BJ (cell line): Measurements from ENCODE around the gene RFTN1. TPM values are rescaled to one million over a fixed set of nuclear protein-coding genes. Genes with fewer than 3 reads are reported as not detected.

ENCODE experiments used
- CTCF ChIA-PET: fragments of 350-600 bp; formaldehyde crosslinking; extraction: SDS; loops from one replicate; lab custom pipeline; 2021; ENCODE audit warnings: antibody characterized with exemption, inconsistent platforms; lab: Yijun Ruan, JAX
- POLR2A ChIA-PET: fragments of 300-600 bp; sonication (Branson Sonifier 250); formaldehyde crosslinking; extraction: SDS; loops from one replicate; lab custom pipeline; 2021; ENCODE audit warnings: antibody characterized with exemption; lab: Charles Lee
- DNase-seq: peaks from one replicate; pipeline ENCODE4 v3.0.0-alpha.2; 2011; ENCODE audit warnings: low read depth
- H3K27me3 ChIP-seq: 2 replicates; pipeline ENCODE4 v1.6.0; 2011; ENCODE audit warnings: low read length; ENCODE audit not compliant: control insufficient read depth, insufficient read depth
- H3K36me3 ChIP-seq: 2 replicates; pipeline ENCODE4 v1.5.1; 2011; ENCODE audit warnings: low read length; ENCODE audit not compliant: control insufficient read depth, insufficient read depth
- H3K4me3 ChIP-seq: 2 replicates; pipeline ENCODE4 v1.5.1; 2011; ENCODE audit warnings: low read depth, mild to moderate bottlenecking, control low read depth, low read length
- CTCF ChIP-seq: IDR thresholded peaks from 2 replicates; pipeline ENCODE4 v1.5.1; 2011; ENCODE audit warnings: low read depth, mild to moderate bottlenecking, control low read depth, inconsistent platforms, low read length, moderate library complexity; ENCODE audit not compliant: insufficient read depth
- polyA plus RNA-seq: library from polyadenylated mRNA; depleted of rRNA; stranded (reverse); fragments of >200 nt; gene quantifications from 2 replicates; pipeline ENCODE4 v1.2.3, GENCODE V29; 2011

RFTN1 gene
- polyA plus RNA-seq, 1 experiment, result 49.0 TPM

GRCh38 chr3:16522834-16523233, 9.3 kb upstream of the RFTN1 start:
- DNase-seq, result no peak
- Histone ChIP-seq H3K36me3 (no peaks in the 10 kb centered on the region), H3K27me3 (peaks cover 3% of the 10 kb centered on the region), H3K4me3 (no peak overlapping the region)
- no peak for TF ChIP-seq CTCF
- POLR2A ChIA-PET, result no interaction called here
- CTCF ChIA-PET, result interaction anchor here (1.1 to 3.7 kb wide), 2 partner anchors 28 to 233 kb away, joined by 4 to 18 read pairs; no protein-coding TSS in a partner anchor

- TF ChIP-seq CTCF, result no peak
- ChIA-PET POLR2A (no interaction called here), CTCF (interaction anchor here (0.7 to 1.1 kb wide), 3 partner anchors 9 to 239 kb away, joined by 3 read pairs; no protein-coding TSS in a partner anchor)
- Histone ChIP-seq H3K4me3 (no peak overlapping the region), H3K27me3 (peaks cover 3% of the 10 kb centered on the region), H3K36me3 (no peaks in the 10 kb centered on the region)
- no peak for DNase-seq
Measured at GRCh38 chr3:16520970-16521881, 7.7 kb upstream of the RFTN1 start.

- H3K27me3 ChIP-seq, result peaks cover 3% of the 10 kb centered on the region
- CTCF ChIA-PET, result interaction anchor here (0.8 kb wide), 1 partner anchor 238 kb away, joined by 3 read pairs; no protein-coding TSS in a partner anchor
- TF ChIP-seq CTCF, result no peak
- no peak overlapping the region for H3K4me3 ChIP-seq
- DNase-seq, result no peak
- POLR2A ChIA-PET, result no interaction called here
- no peaks in the 10 kb centered on the region for H3K36me3 ChIP-seq
Measured at GRCh38 chr3:16520241-16520969, 6.9 kb upstream of the RFTN1 start.

GRCh38 chr3:16516695-16517481, 3.4 kb upstream of the RFTN1 start:
- CTCF ChIA-PET, result interaction anchor here (0.6 to 4.5 kb wide), 23 partner anchors 9 to 252 kb away, joined by 3 to 59 read pairs (median 5); partner anchors contain the start of gene OXNAD1
- Histone ChIP-seq H3K36me3 (no peaks in the 10 kb centered on the region), H3K4me3 (no peak overlapping the region), H3K27me3 (peaks cover 3% of the 10 kb centered on the region)
- TF ChIP-seq CTCF, result peak; percentile 77
- DNase-seq, result no peak
- POLR2A ChIA-PET, result interaction anchor here (0.6 kb wide), 1 partner anchor 133 kb away, joined by 4 read pairs; no protein-coding TSS in a partner anchor
